ENCODE data around the gene CERS6. TPM values are rescaled to one million over a fixed set of nuclear protein-coding genes. Genes with fewer than 3 reads are reported as not detected.

The CERS6 gene
- total and polyA plus RNA-seq, 2 experiments from 2014 or later: 7.4 to 35.0 TPM

GRCh38 chr2:168749297-168749696 is 293.2 kb downstream of the CERS6 start:
- Histone ChIP-seq H4K20me1 (replicated peaks; ENCODE audit: insufficient read depth) (no peaks in the 10 kb centered on the region), H3K27ac (ENCODE audit: low read depth) (no peak overlapping the region), H3K36me3 (ENCODE audit: insufficient read depth) (no peaks in the 10 kb centered on the region), H3K79me2 (replicated peaks; ENCODE audit: insufficient read depth) (no peaks in the 10 kb centered on the region), H3K4me1 (ENCODE audit: insufficient read depth) (peaks cover 13% of the 10 kb centered on the region), H3K27me3 (ENCODE audit: insufficient read depth) (no peaks in the 10 kb centered on the region), H3K9me2 (ENCODE audit: insufficient read depth) (no peaks in the 10 kb centered on the region), H2AFZ (no peak overlapping the region), H3K4me2 (no peak overlapping the region), H3K4me3 (no peak overlapping the region), H3F3A (replicated peaks; ENCODE audit: low read depth) (no peaks in the 10 kb centered on the region)
- Mint-ChIP-seq H3K4me1 (peaks cover 37% of the 10 kb centered on the region), H3K36me3 (ENCODE audit: low read depth) (no peaks in the 10 kb centered on the region), H3K27me3 (ENCODE audit: insufficient read depth, low read depth, poor library complexity) (peaks cover 1% of the 10 kb centered on the region), H3K4me3 (no peak overlapping the region), H3K27ac (peak overlapping the region; percentile 54; the same call in 1 of the 2 replicates), H3K9me3 (no peaks in the 10 kb centered on the region)
- ATAC-seq: peak; percentile 71
- DNase-seq (ENCODE audit: low spot score): peak; percentile 33
- TF ChIP-seq EZH2 (IDR thresholded peaks at IDR 0.05; ENCODE audit: low read depth, unreplicated experiment) (no peak), ZNF114 (CRISPR knock-in tag; IDR thresholded peaks at IDR 0.05) (no peak), CREB1 (CRISPR knock-in tag; IDR thresholded peaks at IDR 0.05; ENCODE audit: low read depth) (no peak), EZH2phosphoT487 (IDR thresholded peaks at IDR 0.05; ENCODE audit: unreplicated experiment) (no peak), STAT1 (IDR thresholded peaks at IDR 0.05; ENCODE audit: unreplicated experiment) (no peak), REST (IDR thresholded peaks at IDR 0.05; ENCODE audit: unreplicated experiment) (no peak), ZNF331 (CRISPR knock-in tag; IDR thresholded peaks at IDR 0.05; ENCODE audit: low read depth) (no peak), NANOG (IDR thresholded peaks at IDR 0.05; ENCODE audit: borderline replicate concordance) (no peak), POLR2AphosphoS5 (IDR thresholded peaks at IDR 0.05; ENCODE audit: low read depth) (no peak), JUNB (IDR thresholded peaks at IDR 0.05; ENCODE audit: unreplicated experiment) (no peak), ZNF462 (CRISPR knock-in tag; IDR thresholded peaks at IDR 0.05) (no peak)
- TF ChIP-seq, protein P1, sequence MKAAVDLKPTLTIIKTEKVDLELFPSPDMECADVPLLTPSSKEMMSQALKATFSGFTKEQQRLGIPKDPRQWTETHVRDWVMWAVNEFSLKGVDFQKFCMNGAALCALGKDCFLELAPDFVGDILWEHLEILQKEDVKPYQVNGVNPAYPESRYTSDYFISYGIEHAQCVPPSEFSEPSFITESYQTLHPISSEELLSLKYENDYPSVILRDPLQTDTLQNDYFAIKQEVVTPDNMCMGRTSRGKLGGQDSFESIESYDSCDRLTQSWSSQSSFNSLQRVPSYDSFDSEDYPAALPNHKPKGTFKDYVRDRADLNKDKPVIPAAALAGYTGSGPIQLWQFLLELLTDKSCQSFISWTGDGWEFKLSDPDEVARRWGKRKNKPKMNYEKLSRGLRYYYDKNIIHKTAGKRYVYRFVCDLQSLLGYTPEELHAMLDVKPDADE (IDR thresholded peaks at IDR 0.05): no peak
- TF ChIP-seq, protein P2, sequence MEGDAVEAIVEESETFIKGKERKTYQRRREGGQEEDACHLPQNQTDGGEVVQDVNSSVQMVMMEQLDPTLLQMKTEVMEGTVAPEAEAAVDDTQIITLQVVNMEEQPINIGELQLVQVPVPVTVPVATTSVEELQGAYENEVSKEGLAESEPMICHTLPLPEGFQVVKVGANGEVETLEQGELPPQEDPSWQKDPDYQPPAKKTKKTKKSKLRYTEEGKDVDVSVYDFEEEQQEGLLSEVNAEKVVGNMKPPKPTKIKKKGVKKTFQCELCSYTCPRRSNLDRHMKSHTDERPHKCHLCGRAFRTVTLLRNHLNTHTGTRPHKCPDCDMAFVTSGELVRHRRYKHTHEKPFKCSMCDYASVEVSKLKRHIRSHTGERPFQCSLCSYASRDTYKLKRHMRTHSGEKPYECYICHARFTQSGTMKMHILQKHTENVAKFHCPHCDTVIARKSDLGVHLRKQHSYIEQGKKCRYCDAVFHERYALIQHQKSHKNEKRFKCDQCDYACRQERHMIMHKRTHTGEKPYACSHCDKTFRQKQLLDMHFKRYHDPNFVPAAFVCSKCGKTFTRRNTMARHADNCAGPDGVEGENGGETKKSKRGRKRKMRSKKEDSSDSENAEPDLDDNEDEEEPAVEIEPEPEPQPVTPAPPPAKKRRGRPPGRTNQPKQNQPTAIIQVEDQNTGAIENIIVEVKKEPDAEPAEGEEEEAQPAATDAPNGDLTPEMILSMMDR (conservative IDR thresholded peaks at IDR 0.05; ENCODE audit: low read depth in 2 of 2): no peak
